ENCODE results near the gene TUBGCP3.
A peak's percentile ranks its signal among the peaks of the same experiment; 100 is the strongest.

The TUBGCP3 gene

DNA sequence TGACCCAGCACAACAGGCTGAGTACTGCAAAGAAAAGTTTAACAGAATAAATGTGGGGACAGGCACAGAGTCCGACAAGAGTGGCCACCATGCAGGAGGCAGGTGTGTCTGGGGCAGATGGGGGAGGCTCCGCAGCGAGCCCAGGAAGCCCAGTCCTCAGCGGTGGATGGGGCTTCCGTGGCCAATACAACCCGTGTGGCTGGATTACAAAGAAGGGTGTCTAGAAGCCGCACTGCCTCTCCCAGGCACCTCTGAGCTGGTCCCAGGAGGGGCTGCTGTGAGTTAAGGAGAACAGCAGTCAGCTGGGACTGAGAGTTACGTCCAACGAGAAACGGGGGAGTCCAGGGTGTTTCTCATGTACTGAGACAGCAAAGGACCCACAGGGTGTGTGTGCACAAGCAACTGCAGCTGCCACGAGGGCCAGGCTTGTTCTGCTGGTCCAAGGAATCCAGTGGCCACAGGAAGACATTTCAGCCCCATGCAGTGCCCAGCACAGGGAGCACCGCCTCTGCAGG lies 141.5 kb downstream of the TUBGCP3 start:
- TF ChIP-seq SPI1 (IDR thresholded peaks at IDR 0.05; ENCODE audit: low read depth, low read length), result no peak
- TF ChIP-seq POLR2AphosphoS5 (IDR thresholded peaks at IDR 0.05; ENCODE audit: low read depth, low read length), result no peak
- TF ChIP-seq PAX5 (IDR thresholded peaks at IDR 0.05; ENCODE audit: insufficient read depth, low read length, severe bottlenecking), result no peak
- no peak for TF ChIP-seq POLR2A (IDR thresholded peaks at IDR 0.05; ENCODE audit: low read depth, low read length)
- no peak for TF ChIP-seq TAF1 (IDR thresholded peaks at IDR 0.05; ENCODE audit: low read depth, low read length)
- TF ChIP-seq POU2F2 (IDR thresholded peaks at IDR 0.05; ENCODE audit: low read depth, low read length), result no peak
- FAIRE-seq (no peak), DNase-seq (ENCODE audit: insufficient read length, low spot score) (no peak)

DNA sequence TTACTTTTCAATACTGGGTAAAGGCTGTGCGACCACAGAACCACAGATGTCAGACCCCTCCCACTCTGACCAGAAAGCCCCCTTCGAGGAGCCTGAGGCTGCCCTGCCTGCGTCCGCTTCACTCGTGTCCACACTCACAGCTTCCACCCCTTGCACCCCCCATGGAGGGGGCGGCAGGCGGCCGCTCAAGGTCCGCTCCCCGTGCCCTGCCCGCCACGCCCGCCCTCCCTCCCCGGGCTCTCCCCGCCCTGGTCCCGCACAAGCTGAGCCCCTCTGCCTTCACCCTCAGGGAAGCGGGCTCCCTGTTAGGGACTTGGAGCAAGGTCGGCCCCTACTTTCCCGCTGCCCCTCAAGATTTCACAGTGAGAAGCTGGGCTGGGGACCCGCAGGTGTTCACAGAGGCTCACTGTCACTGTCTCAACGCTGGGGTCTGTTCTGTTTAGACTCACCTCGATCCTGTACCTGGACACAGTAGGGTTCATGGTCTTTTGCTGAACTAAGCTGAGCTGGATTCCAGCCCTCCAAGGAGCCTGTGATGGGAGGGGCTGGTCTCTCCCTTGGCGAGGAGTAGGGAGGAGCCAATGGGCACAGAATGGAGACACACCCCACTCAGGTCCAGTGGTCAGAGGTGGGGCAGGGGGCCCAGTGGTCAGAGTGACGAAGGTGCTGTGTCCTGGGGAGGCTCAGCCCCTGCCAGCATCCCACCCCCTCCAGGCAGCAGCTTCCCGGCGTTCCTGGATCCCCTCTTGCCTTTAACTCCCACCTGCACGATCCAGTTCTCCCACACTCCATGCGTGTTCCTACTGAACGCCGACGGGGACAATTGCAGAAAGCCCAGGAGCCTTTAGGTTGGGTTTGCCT lies 142.3 kb downstream of the TUBGCP3 start:
- FAIRE-seq, result no peak
- DNase-seq (ENCODE audit: insufficient read length, low spot score), result no peak
- TF ChIP-seq TAF1 (IDR thresholded peaks at IDR 0.05; ENCODE audit: low read depth, low read length) (no peak), POU2F2 (IDR thresholded peaks at IDR 0.05; ENCODE audit: low read depth, low read length) (no peak), SPI1 (IDR thresholded peaks at IDR 0.05; ENCODE audit: low read depth, low read length) (no peak), PAX5 (IDR thresholded peaks at IDR 0.05; ENCODE audit: insufficient read depth, low read length, severe bottlenecking) (no peak), POLR2A (IDR thresholded peaks at IDR 0.05; ENCODE audit: low read depth, low read length) (no peak), POLR2AphosphoS5 (IDR thresholded peaks at IDR 0.05; ENCODE audit: low read depth, low read length) (no peak)

DNA sequence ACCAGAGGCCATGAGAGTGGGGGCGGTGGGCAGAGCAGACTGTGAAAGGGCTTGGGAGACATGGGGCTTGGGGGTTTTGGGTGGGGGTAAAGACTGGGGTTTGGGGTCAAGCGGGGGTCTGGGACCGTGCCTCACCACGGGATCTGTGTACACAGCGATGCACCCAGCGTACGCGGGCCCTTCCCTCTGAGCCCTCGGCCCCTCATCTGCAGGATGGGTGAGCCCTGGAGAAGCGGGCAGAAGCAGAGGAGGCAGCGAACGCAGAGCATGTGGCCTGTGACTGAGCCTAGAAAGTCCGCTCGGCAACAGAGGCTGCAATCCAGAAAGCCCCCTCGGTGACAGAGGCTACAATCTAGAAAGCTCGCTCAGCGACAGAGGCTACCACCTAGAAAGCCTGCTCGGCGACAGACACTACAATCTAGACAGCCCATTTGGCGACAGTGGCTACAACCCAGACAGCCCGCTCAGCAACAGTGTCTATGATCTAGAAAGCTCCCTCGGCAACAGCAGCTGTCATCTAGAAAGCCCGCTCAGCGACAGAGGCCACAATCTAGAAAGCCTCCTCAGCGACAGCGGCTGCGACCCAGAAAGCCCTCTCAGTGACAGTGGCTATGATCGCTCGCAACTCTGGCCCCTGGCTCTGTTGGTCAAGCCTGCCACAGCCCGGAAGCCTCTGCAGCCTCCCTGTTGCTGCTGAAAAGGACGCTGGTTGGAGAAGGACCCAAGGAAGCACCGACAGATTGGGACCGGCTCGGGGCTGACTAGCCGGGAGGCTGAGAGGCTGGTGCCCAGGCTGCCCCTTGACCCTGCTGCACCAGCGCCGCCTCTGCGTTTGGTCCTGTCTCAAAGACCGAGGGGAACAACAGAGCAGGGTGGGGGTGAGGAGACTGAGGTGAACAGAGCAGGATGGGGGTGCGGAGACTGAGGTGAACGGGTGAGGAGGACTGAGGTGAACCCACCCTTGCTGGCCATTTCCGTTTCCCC lies 143.2 kb downstream of the TUBGCP3 start:
- FAIRE-seq, result no peak

DNA sequence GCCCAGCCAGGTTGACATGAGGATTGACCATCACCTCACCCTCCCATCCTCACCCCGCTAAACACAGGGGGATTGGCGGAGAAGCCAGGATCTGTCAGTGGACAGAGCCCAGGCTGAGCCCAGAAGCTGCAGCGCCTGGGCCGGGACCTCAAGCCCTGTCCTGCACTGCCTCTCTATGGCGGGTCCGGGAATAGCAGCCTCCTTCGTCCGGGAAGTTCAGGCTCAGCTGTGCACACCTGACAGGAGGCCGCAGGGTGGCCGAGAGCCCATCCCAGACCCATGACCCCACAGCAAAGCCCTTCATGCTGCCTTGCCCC lies 144.0 kb downstream of the TUBGCP3 start:
- FAIRE-seq (peak; percentile 84), DNase-seq (ENCODE audit: insufficient read length, low spot score) (peak; percentile 85)
- no peak for TF ChIP-seq POU2F2 (IDR thresholded peaks at IDR 0.05; ENCODE audit: low read depth, low read length)
- no peak for TF ChIP-seq POLR2A (IDR thresholded peaks at IDR 0.05; ENCODE audit: low read depth, low read length)
- no peak for TF ChIP-seq PAX5 (IDR thresholded peaks at IDR 0.05; ENCODE audit: insufficient read depth, low read length, severe bottlenecking)
- TF ChIP-seq POLR2AphosphoS5 (IDR thresholded peaks at IDR 0.05; ENCODE audit: low read depth, low read length), result no peak
- TF ChIP-seq TAF1 (IDR thresholded peaks at IDR 0.05; ENCODE audit: low read depth, low read length), result no peak
- TF ChIP-seq SPI1 (IDR thresholded peaks at IDR 0.05; ENCODE audit: low read depth, low read length), result no peak

More for the DNA sequence above, 143.2 kb downstream of the TUBGCP3 start:
- TF ChIP-seq TAF1 (IDR thresholded peaks at IDR 0.05; ENCODE audit: low read depth, low read length), result no peak
- TF ChIP-seq SPI1 (IDR thresholded peaks at IDR 0.05; ENCODE audit: low read depth, low read length), result no peak
- TF ChIP-seq POLR2AphosphoS5 (IDR thresholded peaks at IDR 0.05; ENCODE audit: low read depth, low read length), result no peak
- no peak for TF ChIP-seq POLR2A (IDR thresholded peaks at IDR 0.05; ENCODE audit: low read depth, low read length)
- DNase-seq (ENCODE audit: insufficient read length, low spot score), result no peak

DNA sequence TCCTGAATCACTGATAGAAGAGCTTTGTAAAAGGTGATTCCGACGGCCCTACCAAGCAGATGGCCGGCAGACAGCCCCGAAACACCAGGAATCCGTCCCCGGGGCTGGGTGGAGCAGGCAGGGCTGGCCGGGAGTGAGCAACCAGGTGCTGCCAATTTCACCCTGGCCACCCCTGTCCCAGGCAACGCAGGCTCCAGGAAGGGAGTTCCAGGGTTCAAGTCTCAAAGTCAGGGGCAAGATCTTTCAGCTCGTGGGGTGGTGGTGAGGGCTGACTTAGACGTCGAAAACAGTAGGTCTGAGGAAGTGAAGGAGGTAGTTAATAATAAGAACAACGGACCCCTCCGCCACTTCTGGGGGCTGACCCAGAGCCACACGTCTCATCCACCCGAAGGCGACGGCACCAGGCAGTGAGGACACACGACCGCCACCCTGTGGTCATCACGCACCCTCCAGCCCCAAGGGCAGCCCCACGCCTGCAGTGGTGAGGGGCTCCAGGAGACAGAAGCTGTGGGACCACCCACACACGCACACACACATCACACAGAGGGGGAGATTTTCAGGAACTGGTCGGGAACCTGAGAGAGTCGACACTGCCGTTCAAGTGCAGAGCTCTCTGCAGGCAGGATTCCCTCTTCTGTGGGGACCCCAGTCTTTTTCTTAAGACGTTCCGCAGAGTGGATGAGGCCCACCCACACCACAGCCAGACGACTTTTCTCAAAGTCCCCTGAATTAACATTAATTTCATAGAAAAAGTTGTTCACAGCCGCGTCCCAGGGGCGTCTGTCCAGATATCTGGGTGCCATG lies 144.6 kb downstream of the TUBGCP3 start:
- FAIRE-seq (peak; percentile 71), DNase-seq (ENCODE audit: insufficient read length, low spot score) (no peak)
- TF ChIP-seq POLR2AphosphoS5 (IDR thresholded peaks at IDR 0.05; ENCODE audit: low read depth, low read length), result no peak
- TF ChIP-seq SPI1 (IDR thresholded peaks at IDR 0.05; ENCODE audit: low read depth, low read length), result no peak
- TF ChIP-seq POLR2A (IDR thresholded peaks at IDR 0.05; ENCODE audit: low read depth, low read length), result no peak
- no peak for TF ChIP-seq PAX5 (IDR thresholded peaks at IDR 0.05; ENCODE audit: insufficient read depth, low read length, severe bottlenecking)
- no peak for TF ChIP-seq TAF1 (IDR thresholded peaks at IDR 0.05; ENCODE audit: low read depth, low read length)
- TF ChIP-seq POU2F2 (IDR thresholded peaks at IDR 0.05; ENCODE audit: low read depth, low read length), result no peak

DNA sequence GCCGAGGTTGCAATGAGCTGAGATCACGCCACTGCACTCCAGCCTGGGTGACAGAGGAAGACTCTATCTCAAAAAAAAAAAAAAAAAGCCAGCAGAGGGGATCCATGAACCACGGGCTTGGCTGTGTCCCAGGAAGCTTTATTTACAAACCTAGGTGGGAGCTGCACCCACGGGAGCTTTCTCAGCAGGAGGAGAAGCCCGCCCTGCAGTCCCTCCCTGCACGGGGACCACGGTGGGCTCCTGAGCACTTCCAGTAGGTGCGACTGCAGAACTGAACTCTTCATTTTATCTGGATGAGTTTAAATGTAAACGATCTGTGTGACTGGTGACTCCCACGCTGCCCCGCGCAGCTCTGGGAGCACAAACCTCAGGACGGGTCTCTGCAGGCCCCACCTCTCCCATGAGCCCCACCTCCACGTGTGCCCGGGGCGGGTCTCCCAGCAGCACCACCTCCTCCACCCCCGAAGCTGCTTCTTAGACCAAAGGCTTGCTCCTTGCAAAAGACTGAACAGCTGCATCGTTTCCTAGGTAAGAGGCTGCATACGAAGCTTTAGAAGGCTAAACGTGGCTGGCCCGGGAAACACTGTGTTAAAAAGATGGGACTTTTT lies 145.4 kb downstream of the TUBGCP3 start:
- FAIRE-seq, result no peak
- no peak for DNase-seq (ENCODE audit: insufficient read length, low spot score)
- no peak for TF ChIP-seq SPI1 (IDR thresholded peaks at IDR 0.05; ENCODE audit: low read depth, low read length)

DNA sequence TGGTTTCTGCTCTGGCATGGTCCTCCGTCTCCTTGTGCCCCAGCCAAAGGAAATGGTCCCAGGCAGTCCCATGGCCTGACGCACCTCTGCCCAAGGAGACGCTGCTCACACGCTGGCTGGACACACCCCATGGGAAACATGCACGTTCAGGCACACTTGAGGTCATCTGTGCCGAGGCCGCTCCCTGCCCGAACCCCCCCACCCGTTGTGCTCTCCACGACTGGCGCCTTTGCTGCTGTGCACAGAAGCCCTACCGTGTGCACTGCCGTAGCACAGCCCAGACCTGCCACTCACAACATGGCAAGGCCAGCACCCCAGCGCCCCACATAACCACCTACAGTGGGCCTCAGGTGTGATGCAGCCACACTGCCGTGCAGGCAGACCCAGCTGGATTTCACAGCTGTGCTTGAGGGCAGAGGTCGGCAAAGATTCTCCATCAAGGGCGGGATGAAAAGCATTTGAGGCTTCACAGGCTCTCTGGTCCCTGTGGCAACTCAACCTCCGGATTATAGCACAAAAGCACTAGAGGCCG lies 146.1 kb downstream of the TUBGCP3 start:
- FAIRE-seq, result no peak
- TF ChIP-seq POLR2A (IDR thresholded peaks at IDR 0.05; ENCODE audit: low read depth, low read length) (no peak), TAF1 (IDR thresholded peaks at IDR 0.05; ENCODE audit: low read depth, low read length) (no peak), POU2F2 (IDR thresholded peaks at IDR 0.05; ENCODE audit: low read depth, low read length) (no peak), PAX5 (IDR thresholded peaks at IDR 0.05; ENCODE audit: insufficient read depth, low read length, severe bottlenecking) (no peak), SPI1 (IDR thresholded peaks at IDR 0.05; ENCODE audit: low read depth, low read length) (no peak), POLR2AphosphoS5 (IDR thresholded peaks at IDR 0.05; ENCODE audit: low read depth, low read length) (no peak)
- DNase-seq (ENCODE audit: insufficient read length, low spot score), result no peak

DNA sequence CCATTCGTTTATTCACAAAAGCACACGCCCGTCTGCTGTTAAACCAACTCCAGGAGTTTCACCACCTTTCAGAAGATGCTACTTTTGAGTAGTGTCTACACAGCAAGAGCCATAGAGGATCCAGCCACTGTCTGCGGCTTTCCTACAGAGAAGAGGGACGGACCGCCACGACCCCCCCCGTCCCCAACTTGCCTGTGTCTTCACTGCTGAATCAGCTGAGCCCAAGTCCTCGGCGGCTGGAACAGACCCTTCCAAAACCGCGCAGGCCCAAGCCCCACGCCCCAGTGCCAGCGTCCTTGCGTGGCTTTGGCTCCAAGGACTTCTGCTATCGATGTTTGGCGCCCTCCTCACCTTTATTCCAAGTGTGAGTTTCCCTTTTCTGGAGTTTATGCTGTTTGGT lies 146.7 kb downstream of the TUBGCP3 start:
- no peak for TF ChIP-seq POLR2A (IDR thresholded peaks at IDR 0.05; ENCODE audit: low read depth, low read length)
- no peak for TF ChIP-seq POLR2AphosphoS5 (IDR thresholded peaks at IDR 0.05; ENCODE audit: low read depth, low read length)
- no peak for TF ChIP-seq POU2F2 (IDR thresholded peaks at IDR 0.05; ENCODE audit: low read depth, low read length)
- TF ChIP-seq PAX5 (IDR thresholded peaks at IDR 0.05; ENCODE audit: insufficient read depth, low read length, severe bottlenecking), result no peak
- no peak for TF ChIP-seq TAF1 (IDR thresholded peaks at IDR 0.05; ENCODE audit: low read depth, low read length)
- TF ChIP-seq SPI1 (IDR thresholded peaks at IDR 0.05; ENCODE audit: low read depth, low read length), result no peak
- DNase-seq (ENCODE audit: insufficient read length, low spot score), result no peak
- no peak for FAIRE-seq
